Measurements from ENCODE around the gene TRIM29.

The TRIM29 gene

GRCh38 chr11:120122924-120123683 lies 14.8 kb downstream of the TRIM29 start:
- no peak for DNase-seq

- no peak for DNase-seq
Observed at GRCh38 chr11:120121914-120122473, 15.9 kb downstream of the TRIM29 start.

- DNase-seq, result no peak
Observed at GRCh38 chr11:120121336-120121735, 16.6 kb downstream of the TRIM29 start.

DNA sequence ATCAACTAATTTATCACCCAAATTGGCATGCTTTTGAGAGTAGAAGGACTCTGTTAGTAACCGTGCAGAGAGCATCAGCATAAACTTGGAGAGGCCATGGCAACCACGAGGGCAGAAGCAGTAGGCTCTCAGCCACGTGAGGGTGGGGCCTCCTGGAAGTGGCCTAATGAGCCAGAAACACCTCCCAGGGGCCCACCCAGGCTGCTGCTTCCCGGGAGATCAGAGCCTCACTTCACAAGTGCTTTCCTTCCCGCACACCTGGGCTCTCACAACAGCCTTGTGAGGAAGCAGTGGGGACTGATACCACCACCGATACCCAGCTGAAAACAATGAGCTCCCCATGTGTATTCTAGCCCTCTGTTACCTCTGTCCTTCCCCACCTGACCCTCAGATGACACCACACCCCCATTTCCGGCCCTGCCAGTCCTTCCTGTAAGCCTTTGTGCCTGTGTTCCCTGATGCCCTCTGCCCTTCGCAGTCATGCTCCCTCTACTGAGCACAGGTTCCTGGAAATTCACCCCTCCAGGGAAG lies 17.0 kb downstream of the TRIM29 start:
- no peak for DNase-seq

- DNase-seq, result no peak
Observed at GRCh38 chr11:120119121-120119520, 18.8 kb downstream of the TRIM29 start.

DNA sequence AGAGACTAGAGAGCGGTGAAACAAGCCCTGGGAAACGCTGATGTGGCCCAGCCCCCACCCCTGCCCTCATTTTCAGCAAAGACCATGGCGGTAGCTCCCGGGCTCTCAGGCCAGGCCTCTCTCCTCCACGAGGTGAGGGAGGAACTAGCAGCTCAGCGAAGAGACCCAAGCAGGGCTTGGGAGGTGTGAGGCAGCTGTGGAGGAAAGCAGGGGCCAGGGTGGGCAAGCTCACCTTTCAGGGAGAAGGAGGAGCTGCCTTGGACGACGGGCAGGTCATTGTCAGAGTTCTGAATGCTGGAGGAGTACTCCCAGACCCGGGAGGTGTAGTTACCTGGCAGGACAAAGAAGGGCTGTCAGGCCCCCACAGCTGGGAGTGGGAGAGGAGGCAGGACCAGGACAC lies 19.9 kb downstream of the TRIM29 start:
- DNase-seq, result no peak

DNA sequence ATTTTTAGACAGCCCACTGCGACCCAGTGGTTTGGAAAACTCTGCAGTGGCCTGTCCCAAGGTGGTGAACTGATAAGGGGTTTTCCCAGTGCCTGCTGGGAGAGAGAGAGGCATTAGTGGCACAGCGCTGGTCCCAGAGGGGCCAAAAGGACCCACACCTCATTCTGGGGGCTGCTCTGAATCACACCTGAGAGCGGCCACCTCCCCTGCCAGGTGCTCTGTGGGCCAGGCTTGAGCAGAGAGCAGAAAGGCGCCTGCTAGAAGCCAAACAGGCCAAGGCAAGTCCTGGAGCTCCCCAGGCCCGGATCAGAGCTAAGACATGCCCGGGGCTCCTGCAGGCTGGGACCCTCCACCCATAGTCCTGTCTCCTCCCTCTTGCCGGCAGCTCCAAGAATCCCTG lies 20.9 kb downstream of the TRIM29 start:
- no peak for DNase-seq

DNA sequence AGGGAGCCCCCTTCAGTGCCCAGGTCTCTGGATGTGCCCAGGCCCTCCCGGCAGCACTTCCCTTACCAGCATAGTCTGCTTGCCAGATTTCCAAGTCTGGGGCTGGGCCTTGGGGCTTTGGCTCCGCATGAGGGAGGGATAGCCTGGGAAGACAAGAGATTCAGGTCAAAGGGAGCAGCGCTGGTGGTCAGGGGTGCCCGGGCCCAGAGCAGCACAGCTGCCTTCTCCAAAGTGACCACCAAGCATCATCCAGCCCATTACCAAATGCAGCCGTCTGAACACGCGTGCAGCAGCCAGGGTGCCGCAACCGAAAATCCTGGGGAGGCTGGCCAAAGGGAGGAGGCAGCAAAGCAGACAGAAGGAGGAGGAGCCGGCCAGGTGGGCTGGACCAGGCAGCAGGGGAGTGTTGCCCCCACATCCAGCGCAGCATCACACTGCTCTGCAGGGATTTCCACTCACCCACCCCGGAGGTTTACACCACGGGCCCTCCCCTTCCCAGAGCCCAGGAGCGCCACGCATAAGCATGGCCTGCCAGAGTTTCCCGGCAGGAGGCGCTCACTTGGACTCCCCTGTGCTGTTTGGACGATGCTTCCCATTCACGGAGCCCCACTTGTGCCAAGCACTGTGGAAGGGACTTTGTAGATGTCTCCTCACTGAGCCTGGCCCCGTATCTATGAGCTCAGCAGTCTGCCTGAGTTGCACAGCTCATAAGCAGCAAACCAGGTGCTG lies 22.5 kb downstream of the TRIM29 start:
- DNase-seq, result no peak

DNA sequence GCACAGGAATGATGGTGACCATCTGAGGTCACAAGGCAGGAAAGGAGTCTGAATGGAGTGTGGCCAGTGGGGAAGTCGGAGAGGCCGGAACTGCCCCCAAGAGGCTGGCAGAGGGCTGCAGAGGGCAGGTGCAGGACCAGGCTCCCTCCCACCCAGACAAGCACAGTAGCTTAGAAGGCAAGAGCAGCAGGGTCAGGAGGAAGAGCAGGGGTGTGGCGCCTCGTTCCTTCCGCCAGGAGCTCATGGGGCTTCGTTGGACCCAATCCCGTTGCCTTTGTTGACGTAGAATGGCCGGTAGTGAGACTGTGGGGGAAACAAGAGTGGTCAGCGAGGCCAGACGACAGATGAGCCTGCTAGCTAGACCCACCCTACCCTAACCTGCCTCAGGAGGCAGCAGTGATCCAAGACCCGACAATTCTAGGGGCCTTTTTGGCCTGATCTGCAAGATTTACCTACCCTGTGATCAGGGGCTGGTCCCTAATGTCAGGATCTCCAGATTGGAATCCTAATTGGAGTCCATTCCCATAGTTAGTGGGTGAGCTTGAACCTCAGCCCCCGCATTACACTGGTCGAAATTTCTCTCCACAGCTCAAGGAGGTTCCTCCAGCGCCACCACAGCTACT lies 25.6 kb downstream of the TRIM29 start:
- DNase-seq, result no peak

GRCh38 chr11:120109531-120109930 lies 28.4 kb downstream of the TRIM29 start:
- DNase-seq, result no peak

GRCh38 chr11:120108785-120109168 lies 29.1 kb downstream of the TRIM29 start:
- DNase-seq, result no peak

GRCh38 chr11:120108154-120108784 lies 29.6 kb downstream of the TRIM29 start:
- DNase-seq, result peak; percentile 50

DNA sequence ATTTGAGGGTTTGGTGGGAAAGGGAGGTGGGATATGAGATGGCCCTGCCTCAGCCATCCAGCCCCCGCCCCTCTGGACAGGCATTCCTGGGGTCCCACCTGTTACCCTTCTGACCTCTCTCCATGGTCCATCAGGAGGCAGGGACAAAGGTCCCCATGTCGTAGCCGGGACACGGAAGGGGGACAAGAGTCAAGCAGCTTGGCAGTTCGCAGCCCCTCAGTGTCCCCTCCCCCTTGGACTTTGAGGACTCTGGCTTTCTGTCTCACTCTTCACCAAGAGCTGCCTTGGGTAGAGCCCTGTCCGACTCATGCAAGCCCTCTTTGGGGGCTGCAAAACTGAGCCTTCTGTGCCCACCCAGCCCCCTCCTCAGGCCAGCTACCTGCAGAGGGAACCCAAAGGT lies 30.2 kb downstream of the TRIM29 start:
- no peak for DNase-seq

GRCh38 chr11:120106354-120107150 lies 31.4 kb downstream of the TRIM29 start:
- no peak for DNase-seq

GRCh38 chr11:120105576-120105975 lies 32.3 kb downstream of the TRIM29 start:
- DNase-seq, result no peak

DNA sequence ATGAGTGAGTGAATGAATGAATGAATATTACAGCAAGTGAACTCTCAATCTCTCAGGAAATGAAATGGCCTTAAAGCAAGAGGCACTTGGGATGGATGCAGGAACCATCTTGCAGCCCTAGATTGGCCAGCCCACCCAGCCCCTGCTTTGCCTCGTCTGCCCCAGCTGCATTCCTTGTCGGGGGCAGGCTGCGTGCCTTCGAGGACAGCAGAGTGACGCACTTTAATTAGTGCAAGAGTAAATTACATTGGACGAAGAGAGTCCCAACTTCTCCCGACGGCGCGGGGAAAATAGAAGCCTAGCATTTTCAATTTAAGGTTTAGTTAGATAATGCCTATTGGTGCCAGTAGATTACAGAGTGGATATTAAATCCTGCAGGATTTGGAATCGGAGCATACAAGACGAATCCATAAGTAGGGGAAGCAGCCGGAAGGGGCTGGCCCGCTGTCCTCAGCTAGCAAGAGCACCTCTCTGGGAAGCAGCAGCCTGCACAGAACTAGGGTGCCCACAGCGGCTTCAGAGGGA lies 33.8 kb downstream of the TRIM29 start:
- DNase-seq, result no peak

DNA sequence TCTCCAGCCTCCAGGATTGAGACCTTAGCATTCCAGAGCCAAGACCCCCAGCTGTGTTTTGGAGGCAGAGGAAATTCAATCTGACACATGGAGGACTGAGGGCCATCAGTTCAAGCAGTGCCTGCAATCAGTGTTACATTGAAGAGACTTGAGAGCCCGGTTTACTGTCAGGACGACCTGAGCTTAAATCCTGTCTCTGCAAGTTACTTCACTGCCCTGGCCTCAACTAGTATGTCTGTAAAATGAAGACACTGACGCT lies 35.1 kb downstream of the TRIM29 start:
- no peak for DNase-seq

- DNase-seq, result no peak
Observed at GRCh38 chr11:120102050-120102863, 35.7 kb downstream of the TRIM29 start.

DNA sequence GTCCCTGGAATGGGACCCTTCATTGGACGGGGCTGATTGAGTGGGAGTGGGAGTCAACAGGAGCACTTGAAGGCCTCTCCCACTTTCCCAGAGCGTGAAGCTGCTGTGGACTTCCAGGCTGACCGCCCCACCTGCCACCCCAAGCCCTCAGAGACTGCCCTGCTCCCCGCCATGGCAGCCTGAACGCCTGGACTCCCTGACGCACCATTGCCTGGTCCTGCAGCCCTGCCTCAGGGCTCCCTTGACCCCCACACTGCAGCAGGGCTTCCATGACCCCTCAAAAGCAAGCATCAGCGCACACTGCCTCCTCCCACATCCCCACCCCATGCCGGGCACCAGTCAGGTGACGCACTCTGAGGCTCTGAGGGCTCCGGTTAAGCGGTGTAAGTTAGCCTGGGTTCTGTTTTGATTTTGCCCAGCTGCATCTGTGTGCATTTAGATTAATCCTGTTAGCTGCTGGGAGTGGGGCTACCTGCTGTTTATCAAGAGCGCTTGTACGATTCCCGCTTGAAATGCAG lies 39.4 kb downstream of the TRIM29 start:
- no peak for DNase-seq

DNA sequence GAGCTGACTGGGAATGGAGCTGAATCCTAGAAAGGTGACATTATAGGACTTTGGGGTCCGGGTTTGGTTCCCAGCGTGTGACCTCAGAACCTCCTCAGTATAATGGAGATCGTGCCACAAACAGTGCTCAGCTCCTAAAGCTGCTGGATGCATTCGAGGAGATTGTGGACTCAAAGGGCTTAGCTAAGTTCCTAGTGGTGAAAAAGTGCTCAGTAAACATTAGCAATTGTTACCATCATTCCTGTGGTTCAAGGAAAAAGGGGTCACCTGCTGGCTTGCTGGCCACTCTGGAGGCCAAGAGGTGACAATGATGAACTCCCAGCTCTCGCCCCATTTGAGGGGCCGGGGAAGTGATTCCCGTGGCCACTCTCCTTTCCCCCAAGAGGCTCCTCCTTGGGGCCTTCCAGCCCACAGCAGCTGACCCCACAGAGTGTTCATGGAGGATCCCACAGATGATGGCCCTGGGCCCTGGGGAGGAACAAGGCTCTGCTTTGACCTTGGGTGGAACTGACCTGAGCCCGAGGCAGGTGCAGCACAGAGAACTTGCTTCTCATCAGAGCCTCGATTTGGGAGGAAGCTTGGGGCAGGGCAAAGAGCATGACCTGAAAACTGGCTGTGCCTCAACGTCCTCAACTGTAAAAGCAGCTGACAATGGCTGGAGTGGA lies 40.1 kb downstream of the TRIM29 start:
- DNase-seq, result no peak
